ENCODE results near the gene SEPTIN3. TPM values are rescaled to one million over a fixed set of nuclear protein-coding genes. Genes with fewer than 3 reads are reported as not detected.

SEPTIN3 gene
- total RNA-seq, 3 donors from 2014 or later, result 0.23 to 1.6 (median 0.41) TPM

GRCh38 chr22:41925783-41926460 lies 43.3 kb upstream of the SEPTIN3 start:
- peak; percentile 87 for ATAC-seq
- DNase-seq, result peak; percentile 82 to 89 (median 85)
- TF ChIP-seq CTCF (IDR thresholded peaks at IDR 0.05), result peak; percentile 77
- H3K9me3 ChIP-seq, result no peaks in the 10 kb centered on the region
- intact Hi-C loops (cut with DNase I, micrococcal nuclease), result no loop called here
- no peak overlapping the region for H3K4me3 ChIP-seq
- no peaks in the 10 kb centered on the region for H3K36me3 ChIP-seq (ENCODE audit: low read depth)
- H3K4me1 ChIP-seq (ENCODE audit: low read depth), result peaks cover 4% of the 10 kb centered on the region

GRCh38 chr22:41927813-41928212 lies 41.4 kb upstream of the SEPTIN3 start:
- no peak for ATAC-seq
- DNase-seq, result no peak
- Histone ChIP-seq H3K36me3 (ENCODE audit: low read depth) (no peaks in the 10 kb centered on the region), H3K4me3 (no peak overlapping the region), H3K9me3 (no peaks in the 10 kb centered on the region), H3K4me1 (ENCODE audit: low read depth) (peaks cover 4% of the 10 kb centered on the region)
- no peak for TF ChIP-seq CTCF (IDR thresholded peaks at IDR 0.05)
- intact Hi-C loops (cut with DNase I, micrococcal nuclease), result no loop called here

- TF ChIP-seq CTCF (IDR thresholded peaks at IDR 0.05), result no peak
- DNase-seq (no peak), ATAC-seq (no peak)
- no peaks in the 10 kb centered on the region for H3K36me3 ChIP-seq (ENCODE audit: low read depth)
- H3K4me1 ChIP-seq (ENCODE audit: low read depth), result peaks cover 4% of the 10 kb centered on the region
- no peaks in the 10 kb centered on the region for H3K9me3 ChIP-seq
- intact Hi-C loops (cut with DNase I, micrococcal nuclease), result no loop called here
- no peak overlapping the region for H3K4me3 ChIP-seq
Observed at GRCh38 chr22:41928593-41929417, 40.4 kb upstream of the SEPTIN3 start.

GRCh38 chr22:41929418-41929810 lies 39.8 kb upstream of the SEPTIN3 start:
- Histone ChIP-seq H3K36me3 (ENCODE audit: low read depth) (no peaks in the 10 kb centered on the region), H3K4me3 (no peak overlapping the region), H3K4me1 (ENCODE audit: low read depth) (peaks cover 4% of the 10 kb centered on the region), H3K9me3 (no peaks in the 10 kb centered on the region)
- DNase-seq (no peak), ATAC-seq (no peak)
- TF ChIP-seq CTCF (IDR thresholded peaks at IDR 0.05), result no peak
- intact Hi-C loops (cut with DNase I, micrococcal nuclease), result no loop called here

GRCh38 chr22:41931701-41932269 lies 37.5 kb upstream of the SEPTIN3 start:
- Histone ChIP-seq H3K4me1 (ENCODE audit: low read depth) (no peaks in the 10 kb centered on the region), H3K36me3 (ENCODE audit: low read depth) (no peaks in the 10 kb centered on the region), H3K9me3 (no peaks in the 10 kb centered on the region), H3K4me3 (no peak overlapping the region)
- DNase-seq, result no peak
- ATAC-seq, result no peak
- intact Hi-C loops (cut with DNase I, micrococcal nuclease), result no loop called here
- TF ChIP-seq CTCF (IDR thresholded peaks at IDR 0.05), result no peak

Data from mucosa of descending colon (tissue), 3 donors.